IMR-90 (cell line): ENCODE data around the gene PTMS. TPM values are rescaled to one million over a fixed set of nuclear protein-coding genes. Genes with fewer than 3 reads are reported as not detected.

Experiments
- ATAC-seq: fragments of 200-7000 bp; cut with Tn5 transposase; 2 replicates; pipeline ENCODE4 v1.9.1; 2020; ENCODE audit warnings: low read depth, mild to moderate bottlenecking, moderate library complexity
- BruUV-seq: library from RNA; stranded (reverse); fragments of 400-500 nt; replicated peaks from 2 replicates; lab custom pipeline; 2021; lab: Mats Ljungman, UMichigan
- CTCF ChIA-PET: fragments of 300-600 bp; formaldehyde crosslinking; extraction: SDS; loops from one replicate; lab custom pipeline; 2021; ENCODE audit warnings: antibody characterized with exemption; lab: Yijun Ruan, JAX
- POLR2A ChIA-PET: fragments of 300-600 bp; sonication (Branson Sonifier 250); formaldehyde crosslinking; loops from one replicate; lab custom pipeline; 2022; ENCODE audit warnings: antibody characterized with exemption; ENCODE audit not compliant: unreplicated experiment; lab: Charles Lee
- DNase-seq: peaks from one replicate; pipeline ENCODE4 v3.0.0; 2013
- H2AFZ ChIP-seq: replicated peaks from 2 replicates; pipeline ENCODE3; 2013; ENCODE audit warnings: low read length, mild to moderate bottlenecking; ENCODE audit not compliant: poor library complexity
- H2AK5ac ChIP-seq: 2 replicates; pipeline ENCODE4 v1.6.1; 2013; ENCODE audit warnings: low read depth, low read length, inconsistent platforms
- H2AK9ac ChIP-seq: replicated peaks from 2 replicates; pipeline ENCODE3; 2013; ENCODE audit warnings: mild to moderate bottlenecking, low read depth, low read length, moderate library complexity; ENCODE audit not compliant: poor library complexity
- H2BK120ac ChIP-seq: 2 replicates; pipeline ENCODE4 v1.6.1; 2013; ENCODE audit warnings: low read depth, low read length, inconsistent platforms
- H2BK15ac ChIP-seq: 3 replicates; pipeline ENCODE4 v1.6.1; 2013; ENCODE audit warnings: low read depth, low read length, inconsistent platforms
- H2BK20ac ChIP-seq: 2 replicates; pipeline ENCODE4 v1.6.1; 2013; ENCODE audit warnings: low read depth, mild to moderate bottlenecking, inconsistent platforms, low read length, moderate library complexity
- H2BK5ac ChIP-seq: 2 replicates; pipeline ENCODE4 v1.6.1; 2013; ENCODE audit warnings: mild to moderate bottlenecking, low read depth, low read length, inconsistent platforms; ENCODE audit not compliant: poor library complexity, severe bottlenecking
- H3K14ac ChIP-seq: replicated peaks from 2 replicates; pipeline ENCODE4 v1.6.1; 2013; ENCODE audit warnings: low read depth, low read length, inconsistent platforms
- H3K18ac ChIP-seq: 2 replicates; pipeline ENCODE4 v1.6.1; 2013; ENCODE audit warnings: low read depth, low read length, control low read depth
- H3K23ac ChIP-seq: 2 replicates; pipeline ENCODE4 v1.6.1; 2013; ENCODE audit warnings: low read depth, low read length, inconsistent platforms
- H3K27ac ChIP-seq: 2 replicates; pipeline ENCODE4 v1.5.1; 2013; ENCODE audit warnings: mild to moderate bottlenecking, control low read depth, low read length; ENCODE audit not compliant: insufficient read depth
- H3K27me3 ChIP-seq: 2 replicates; pipeline ENCODE4 v1.6.1; 2013; ENCODE audit warnings: low read length; ENCODE audit not compliant: control insufficient read depth, insufficient read depth
- H3K36me3 ChIP-seq: 2 replicates; pipeline ENCODE4 v1.6.1; 2013; ENCODE audit warnings: low read length, mixed read lengths; ENCODE audit not compliant: control insufficient read depth, insufficient read depth
- H3K4ac ChIP-seq: 2 replicates; pipeline ENCODE4 v1.6.1; 2013; ENCODE audit warnings: low read depth, low read length, inconsistent platforms
- H3K4me1 ChIP-seq: 2 replicates; pipeline ENCODE4 v1.6.1; 2013; ENCODE audit warnings: low read length, mixed read lengths; ENCODE audit not compliant: control insufficient read depth, insufficient read depth
- H3K4me2 ChIP-seq: 2 replicates; pipeline ENCODE4 v1.6.1; 2013; ENCODE audit warnings: low read depth, mild to moderate bottlenecking, control low read depth, low read length, moderate library complexity
- H3K4me3 ChIP-seq: 2 replicates; pipeline ENCODE4 v1.5.1; 2013; ENCODE audit warnings: low read depth, mild to moderate bottlenecking, control low read depth, low read length, moderate library complexity; ENCODE audit not compliant: insufficient read depth
- H3K56ac ChIP-seq: 2 replicates; pipeline ENCODE4 v1.6.1; 2013; ENCODE audit warnings: low read length, inconsistent platforms; ENCODE audit not compliant: insufficient read depth; ENCODE audit errors: extremely low read depth
- H3K79me1 ChIP-seq, 2 experiments: 2 replicates each; pipeline ENCODE4 v1.6.1; 2013; ENCODE audit warnings: low read length in 2 of 2, inconsistent platforms in 1 of 2, low read depth in 1 of 2
- H3K9ac ChIP-seq: 2 replicates; pipeline ENCODE4 v1.6.1; 2013; ENCODE audit warnings: low read depth, low read length, control low read depth
- H3K9me1 ChIP-seq: 2 replicates; pipeline ENCODE4 v1.6.1; 2013; ENCODE audit warnings: low read length, inconsistent platforms; ENCODE audit not compliant: insufficient read depth
- H3K9me3 ChIP-seq: 2 replicates; pipeline ENCODE4 v1.6.1; 2013; ENCODE audit warnings: low read length; ENCODE audit not compliant: control insufficient read depth, insufficient read depth
- H4K20me1 ChIP-seq: 2 replicates; pipeline ENCODE4 v1.6.1; 2013; ENCODE audit warnings: low read length, inconsistent platforms; ENCODE audit not compliant: insufficient read depth
- H4K5ac ChIP-seq: 2 replicates; pipeline ENCODE4 v1.6.1; 2013; ENCODE audit warnings: mild to moderate bottlenecking, low read depth, low read length, control low read depth
- H4K8ac ChIP-seq, 2 experiments: 2 replicates each; pipeline ENCODE4 v1.6.1; 2013; ENCODE audit warnings: low read depth in 2 of 2, low read length in 2 of 2, control low read depth in 1 of 2, inconsistent platforms in 1 of 2
- H4K91ac ChIP-seq: 2 replicates; pipeline ENCODE4 v1.6.1; 2013; ENCODE audit warnings: low read depth, low read length, inconsistent platforms; ENCODE audit not compliant: insufficient read depth
- BHLHE40 ChIP-seq: fragments of 150-350 bp; IDR thresholded peaks from 2 replicates; pipeline ENCODE4 v1.6.1; 2016; ENCODE audit warnings: mild to moderate bottlenecking, low read depth, low read length
- CEBPB ChIP-seq: IDR thresholded peaks from 2 replicates; pipeline ENCODE4 v1.6.1; 2012; ENCODE audit warnings: low read depth, low read length, improper control_type of control experiment
- CHD1 ChIP-seq: IDR thresholded peaks from 2 replicates; pipeline ENCODE4 v1.6.1; 2012; ENCODE audit warnings: low read depth, low read length, improper control_type of control experiment
- FOS ChIP-seq: fragments of 150-350 bp; IDR thresholded peaks from 2 replicates; pipeline ENCODE4 v1.6.1; 2016; ENCODE audit warnings: low read depth, low read length
- MAFK ChIP-seq: IDR thresholded peaks from 2 replicates; pipeline ENCODE4 v1.6.1; 2012; ENCODE audit warnings: low read depth, low read length, improper control_type of control experiment
- MAZ ChIP-seq: IDR thresholded peaks from 2 replicates; pipeline ENCODE4 v1.6.1; 2012; ENCODE audit warnings: low read depth, mild to moderate bottlenecking, low read length, improper control_type of control experiment, moderate library complexity, borderline replicate concordance
- MXI1 ChIP-seq: IDR thresholded peaks from 2 replicates; pipeline ENCODE4 v1.6.1; 2012; ENCODE audit warnings: low read depth, mild to moderate bottlenecking, low read length, moderate library complexity, borderline replicate concordance
- NFE2L2 ChIP-seq: fragments of 150-350 bp; IDR thresholded peaks from 2 replicates; pipeline ENCODE4 v1.6.1; 2016; ENCODE audit warnings: low read depth, mild to moderate bottlenecking, low read length
- POLR2A ChIP-seq: IDR thresholded peaks from 2 replicates; pipeline ENCODE4 v1.6.1; 2012; ENCODE audit warnings: mild to moderate bottlenecking, low read depth, low read length
- RAD21 ChIP-seq: IDR thresholded peaks from 2 replicates; pipeline ENCODE4 v1.6.1; 2012; ENCODE audit warnings: low read length, improper control_type of control experiment
- RCOR1 ChIP-seq: IDR thresholded peaks from 2 replicates; pipeline ENCODE4 v1.6.1; 2012; ENCODE audit warnings: mild to moderate bottlenecking, low read length, improper control_type of control experiment; ENCODE audit not compliant: insufficient replicate concordance
- RFX5 ChIP-seq: IDR thresholded peaks from 2 replicates; pipeline ENCODE4 v1.8.0; 2012; ENCODE audit warnings: low read depth, mild to moderate bottlenecking, low read length, moderate library complexity
- SMC3 ChIP-seq: fragments of 150-350 bp; IDR thresholded peaks from 2 replicates; pipeline ENCODE4 v1.6.1; 2016; ENCODE audit warnings: low read depth, mild to moderate bottlenecking, antibody characterized with exemption, low read length, moderate library complexity
- WGBS, 2 experiments: methylation state at CpG; one replicate each; pipeline versions ENCODE4 v1.1.5 to v1.1.7; 2013; ENCODE audit warnings: missing lambda C conversion rate in 2 of 2; ENCODE audit not compliant: insufficient read length in 1 of 2; ENCODE audit errors: extremely low coverage in 2 of 2; 5-methylcytosine and 5-hydroxymethylcytosine counted together
- dilution Hi-C: fragments of 300-500 bp; cut with HindIII; formaldehyde crosslinking; loops from one replicate; pipeline ENCODE4 v1.14.3; 2018; ENCODE audit warnings: low sequenced_read_pairs; ENCODE audit not compliant: unreplicated experiment
- in situ Hi-C: fragments of 300-500 bp; cut with MboI; formaldehyde crosslinking; loops from 3 replicates; pipeline ENCODE4 v1.14.3; 2019; ENCODE audit warnings: low sequenced_read_pairs, inconsistent platforms, mixed read lengths
- intact Hi-C: fragments of 100-400 bp; cut with micrococcal nuclease; formaldehyde crosslinking; loops from 2 replicates; pipeline ENCODE4 v1.10.0; 2022
- polyA plus RNA-seq, 3 experiments: library from polyadenylated mRNA; depleted of rRNA; stranded (reverse); fragments of >200 nt; gene quantifications; 2 replicates each; pipeline ENCODE4 v1.2.3, GENCODE V29; 2012; ENCODE audit warnings: low replicate concordance in 1 of 3
- total RNA-seq: library from RNA; depleted of rRNA; stranded (reverse); fragments of >200 nt; gene quantifications from 2 replicates; pipeline ENCODE4 v1.2.3, GENCODE V29; 2012
- TF ChIP-seq, protein P1 (sequence below): fragments of 150-350 bp; IDR thresholded peaks from 2 replicates; pipeline ENCODE4 v1.6.1; 2016; ENCODE audit warnings: low read depth, mild to moderate bottlenecking, low read length, moderate library complexity, borderline replicate concordance
- TF ChIP-seq, protein P2 (sequence below): fragments of 150-350 bp; IDR thresholded peaks from 2 replicates; pipeline ENCODE4 v1.6.1; 2017; ENCODE audit warnings: mild to moderate bottlenecking, antibody characterized with exemption, low read length, low read depth
- TF ChIP-seq, protein P3 (sequence below): conservative IDR thresholded peaks from 2 replicates; pipeline ENCODE4 v1.5.1; 2012; ENCODE audit warnings: mild to moderate bottlenecking, low read depth, low read length, improper control_type of control experiment

The PTMS gene
- total and polyA plus RNA-seq, 2 of the 4 experiments (the other 2 are of a cell fraction), result 17.2 to 275 TPM

DNA sequence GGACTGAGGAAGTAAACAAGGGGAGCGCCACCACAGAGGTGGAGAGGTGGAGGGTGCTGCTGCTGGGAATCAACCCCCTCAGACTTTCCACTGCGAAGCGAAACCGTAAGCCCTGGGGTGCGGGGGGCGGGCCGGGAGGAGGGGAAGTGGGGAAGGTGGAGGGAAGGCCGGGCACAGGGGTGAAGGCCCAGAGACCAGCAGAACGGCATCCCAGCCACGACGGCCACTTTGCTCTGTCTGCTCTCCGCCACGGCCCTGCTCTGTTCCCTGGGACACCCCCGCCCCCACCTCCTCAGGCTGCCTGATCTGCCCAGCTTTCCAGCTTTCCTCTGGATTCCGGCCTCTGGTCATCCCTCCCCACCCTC is 6.2 kb downstream of the PTMS start, which contains the start of gene LAG3:
LAG3 (plus strand) TSS at position 190 of the 365 bp plus-strand sequence. CDS start 333 bp downstream, outside the sequence.
- ChIA-PET CTCF (no interaction called here), POLR2A (no interaction called here)

More for the DNA sequence above, 6.2 kb downstream of the PTMS start, which contains the start of gene LAG3:
- TF ChIP-seq SMC3 (no peak), MAFK (no peak), FOS (no peak), CHD1 (no peak), MAZ (no peak), BHLHE40 (no peak), NFE2L2 (no peak), RAD21 (no peak), RCOR1 (no peak), RFX5 (no peak), MXI1 (no peak), POLR2A (no peak), CEBPB (no peak)
- TF ChIP-seq, protein P1, sequence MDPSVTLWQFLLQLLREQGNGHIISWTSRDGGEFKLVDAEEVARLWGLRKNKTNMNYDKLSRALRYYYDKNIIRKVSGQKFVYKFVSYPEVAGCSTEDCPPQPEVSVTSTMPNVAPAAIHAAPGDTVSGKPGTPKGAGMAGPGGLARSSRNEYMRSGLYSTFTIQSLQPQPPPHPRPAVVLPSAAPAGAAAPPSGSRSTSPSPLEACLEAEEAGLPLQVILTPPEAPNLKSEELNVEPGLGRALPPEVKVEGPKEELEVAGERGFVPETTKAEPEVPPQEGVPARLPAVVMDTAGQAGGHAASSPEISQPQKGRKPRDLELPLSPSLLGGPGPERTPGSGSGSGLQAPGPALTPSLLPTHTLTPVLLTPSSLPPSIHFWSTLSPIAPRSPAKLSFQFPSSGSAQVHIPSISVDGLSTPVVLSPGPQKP, result no peak
- TF ChIP-seq, protein P2, sequence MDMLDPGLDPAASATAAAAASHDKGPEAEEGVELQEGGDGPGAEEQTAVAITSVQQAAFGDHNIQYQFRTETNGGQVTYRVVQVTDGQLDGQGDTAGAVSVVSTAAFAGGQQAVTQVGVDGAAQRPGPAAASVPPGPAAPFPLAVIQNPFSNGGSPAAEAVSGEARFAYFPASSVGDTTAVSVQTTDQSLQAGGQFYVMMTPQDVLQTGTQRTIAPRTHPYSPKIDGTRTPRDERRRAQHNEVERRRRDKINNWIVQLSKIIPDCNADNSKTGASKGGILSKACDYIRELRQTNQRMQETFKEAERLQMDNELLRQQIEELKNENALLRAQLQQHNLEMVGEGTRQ, result no peak
- TF ChIP-seq, protein P3, sequence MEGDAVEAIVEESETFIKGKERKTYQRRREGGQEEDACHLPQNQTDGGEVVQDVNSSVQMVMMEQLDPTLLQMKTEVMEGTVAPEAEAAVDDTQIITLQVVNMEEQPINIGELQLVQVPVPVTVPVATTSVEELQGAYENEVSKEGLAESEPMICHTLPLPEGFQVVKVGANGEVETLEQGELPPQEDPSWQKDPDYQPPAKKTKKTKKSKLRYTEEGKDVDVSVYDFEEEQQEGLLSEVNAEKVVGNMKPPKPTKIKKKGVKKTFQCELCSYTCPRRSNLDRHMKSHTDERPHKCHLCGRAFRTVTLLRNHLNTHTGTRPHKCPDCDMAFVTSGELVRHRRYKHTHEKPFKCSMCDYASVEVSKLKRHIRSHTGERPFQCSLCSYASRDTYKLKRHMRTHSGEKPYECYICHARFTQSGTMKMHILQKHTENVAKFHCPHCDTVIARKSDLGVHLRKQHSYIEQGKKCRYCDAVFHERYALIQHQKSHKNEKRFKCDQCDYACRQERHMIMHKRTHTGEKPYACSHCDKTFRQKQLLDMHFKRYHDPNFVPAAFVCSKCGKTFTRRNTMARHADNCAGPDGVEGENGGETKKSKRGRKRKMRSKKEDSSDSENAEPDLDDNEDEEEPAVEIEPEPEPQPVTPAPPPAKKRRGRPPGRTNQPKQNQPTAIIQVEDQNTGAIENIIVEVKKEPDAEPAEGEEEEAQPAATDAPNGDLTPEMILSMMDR, result no peak
- Histone ChIP-seq H3K23ac (no peak within 1 kb of the TSS), H2BK15ac (no peak within 1 kb of the TSS), H3K4ac (no peak within 1 kb of the TSS), H3K14ac (no peak within 1 kb of the TSS), H2BK5ac (no peak within 1 kb of the TSS), H3K79me1 (peaks cover 15 to 37% of the 10 kb centered on the region in 2 experiments), H3K27me3 (no peaks in the 10 kb centered on the region), H3K18ac (no peak within 1 kb of the TSS), H3K4me3 (no peak within 1 kb of the TSS), H2AK5ac (no peak within 1 kb of the TSS), H2AFZ (peak within 1 kb of the TSS; percentile 66), H2BK20ac (no peak within 1 kb of the TSS), H4K5ac (no peak within 1 kb of the TSS), H2AK9ac (peak within 1 kb of the TSS; percentile 48), H3K9me3 (no peaks in the 10 kb centered on the region), H3K27ac (no peak within 1 kb of the TSS), H2BK120ac (no peak within 1 kb of the TSS), H3K4me1 (peaks cover 13% of the 10 kb centered on the region), H4K20me1 (peaks cover 30% of the 10 kb centered on the region), H3K9ac (no peak within 1 kb of the TSS), H3K36me3 (peaks cover 17% of the 10 kb centered on the region), H4K91ac (no peak within 1 kb of the TSS), H3K4me2 (no peak within 1 kb of the TSS), H4K8ac (no peak within 1 kb of the TSS), H3K56ac (no peak within 1 kb of the TSS), H3K9me1 (peaks cover 12% of the 10 kb centered on the region)
- DNase-seq (no peak), ATAC-seq (no peak)
- intact Hi-C loops (no loop called here), in situ Hi-C loops (no loop called here), dilution Hi-C loops (no loop called here)
- BruUV-seq, result no TSS peak
- 80% methylated on average over 4 of the region's 15 CpGs; no CpG with 5 or more reads in 1 of the 2 experiments for WGBS, 2 experiments
